Osteoblast (primary cell): ENCODE results near the gene C9orf78. TPM values are rescaled to one million over a fixed set of nuclear protein-coding genes. Genes with fewer than 3 reads are reported as not detected.

Source experiments
- DNase-seq: peaks from one replicate; pipeline ENCODE4 v3.0.0; 2011; ENCODE audit warnings: low spot score, mixed read lengths; ENCODE audit not compliant: insufficient read length; ENCODE audit errors: missing footprints
- H2AFZ ChIP-seq: 2 replicates; pipeline ENCODE4 v1.6.0; 2011; ENCODE audit warnings: mild to moderate bottlenecking, low read length
- H3K27ac ChIP-seq: 2 replicates; pipeline ENCODE4 v1.5.1; 2011; ENCODE audit warnings: mild to moderate bottlenecking, low read depth, low read length, moderate library complexity
- H3K27me3 ChIP-seq: 2 replicates; pipeline ENCODE4 v1.6.0; 2012; ENCODE audit warnings: mild to moderate bottlenecking, control low read depth, inconsistent platforms, low read length, moderate library complexity; ENCODE audit not compliant: insufficient read depth
- H3K36me3 ChIP-seq: 2 replicates; pipeline ENCODE4 v1.5.1; 2011; ENCODE audit warnings: mild to moderate bottlenecking, low read length, control low read depth, moderate library complexity; ENCODE audit not compliant: insufficient read depth
- H3K4me1 ChIP-seq: 2 replicates; pipeline ENCODE4 v1.5.1; 2011; ENCODE audit warnings: mild to moderate bottlenecking, low read length, control low read depth, moderate library complexity; ENCODE audit not compliant: insufficient read depth
- H3K4me2 ChIP-seq: 2 replicates; pipeline ENCODE4 v1.6.0; 2011; ENCODE audit warnings: mild to moderate bottlenecking, low read length; ENCODE audit not compliant: insufficient read depth
- H3K4me3 ChIP-seq: fragments of 200-600 bp; sonication (generic); 3 replicates; pipeline ENCODE4 v1.5.1; 2012; ENCODE audit warnings: mild to moderate bottlenecking, low read length, inconsistent platforms; ENCODE audit not compliant: insufficient read depth
- H3K79me2 ChIP-seq: 2 replicates; pipeline ENCODE4 v1.6.0; 2012; ENCODE audit warnings: mild to moderate bottlenecking, low read length, control low read depth, inconsistent platforms; ENCODE audit not compliant: insufficient read depth
- H3K9me3 ChIP-seq: 2 replicates; pipeline ENCODE4 v1.5.1; 2011; ENCODE audit warnings: low read depth, low read length, control low read depth
- H4K20me1 ChIP-seq: 2 replicates; pipeline ENCODE4 v1.6.0; 2012; ENCODE audit warnings: mild to moderate bottlenecking, low read length, control low read depth; ENCODE audit not compliant: insufficient read depth
- CTCF ChIP-seq: IDR thresholded peaks from 2 replicates; pipeline ENCODE4 v1.5.1; 2011; ENCODE audit warnings: mild to moderate bottlenecking, low read depth, low read length, moderate library complexity; ENCODE audit errors: extremely low read depth
- small RNA-seq: library from RNA; depleted of rRNA; stranded (forward); fragments of <200 nt; gene quantifications from one replicate; pipeline ENCODE3, GENCODE V24; 2012
- total RNA-seq: library from RNA; depleted of rRNA; stranded (reverse); fragments of >200 nt; gene quantifications from 2 replicates; pipeline ENCODE4 v1.2.3, GENCODE V29; 2012

Gene C9orf78
- total RNA-seq, 1 donor = 30.8 TPM

GRCh38 chr9:129778469-129778868 is 56.6 kb downstream of the C9orf78 start:
- no peaks in the 10 kb centered on the region for H3K79me2 ChIP-seq
- H3K9me3 ChIP-seq = no peaks in the 10 kb centered on the region
- H3K4me2 ChIP-seq = no peak overlapping the region
- no peaks in the 10 kb centered on the region for H3K27me3 ChIP-seq
- no peak overlapping the region for H2AFZ ChIP-seq
- no peaks in the 10 kb centered on the region for H4K20me1 ChIP-seq
- no peaks in the 10 kb centered on the region for H3K36me3 ChIP-seq
- no peak overlapping the region for H3K27ac ChIP-seq
- H3K4me1 ChIP-seq = peaks cover 29% of the 10 kb centered on the region
- TF ChIP-seq CTCF = no peak
- no peak for DNase-seq
- no peak overlapping the region for H3K4me3 ChIP-seq

DNA sequence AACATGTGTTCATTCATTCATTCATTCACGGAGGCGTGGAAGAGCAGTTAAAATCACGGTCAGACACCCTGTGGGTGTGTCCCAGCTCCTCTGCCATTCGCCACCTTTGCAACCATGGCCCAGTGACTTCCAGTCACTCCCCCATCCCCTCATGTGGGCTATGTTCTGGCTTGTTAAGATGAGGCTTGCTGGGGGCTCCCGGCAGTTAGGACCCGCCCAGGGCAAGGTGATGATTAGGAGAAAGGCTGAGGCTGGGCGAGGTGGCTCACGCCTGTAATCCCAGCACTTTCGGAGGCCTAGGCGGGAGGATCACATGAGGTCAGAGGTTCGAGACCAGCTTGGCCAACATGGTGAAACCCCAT is 57.3 kb downstream of the C9orf78 start:
- no peak for TF ChIP-seq CTCF
- H3K27ac ChIP-seq = peak overlapping the region; percentile 97
- H2AFZ ChIP-seq = peak overlapping the region; percentile 65
- peak overlapping the region; percentile 75 for H3K4me2 ChIP-seq
- no peaks in the 10 kb centered on the region for H3K9me3 ChIP-seq
- H3K79me2 ChIP-seq = no peaks in the 10 kb centered on the region
- H3K4me3 ChIP-seq = peak overlapping the region; percentile 46
- H4K20me1 ChIP-seq = no peaks in the 10 kb centered on the region
- peaks cover 32% of the 10 kb centered on the region for H3K4me1 ChIP-seq
- H3K27me3 ChIP-seq = no peaks in the 10 kb centered on the region
- DNase-seq = no peak
- H3K36me3 ChIP-seq = no peaks in the 10 kb centered on the region

Small RNAs within 50 kb of the gene (small RNA-seq; reads per million reads assigned to genes)
- 1.0 reads per million, percentile 30 among the genes with 10 or more reads in this experiment for gene MIR6855

Other genes with a start within 250 kb of the C9orf78 start
- gene C9orf50, start 214.2 kb downstream of the C9orf78 start, total RNA-seq = under 0.01 and 0.36 TPM in 2 replicates
- 26.4 and 28.6 TPM in 2 replicates for gene NTMT1, start 209.1 kb downstream of the C9orf78 start, total RNA-seq
- 21.0 and 23.9 TPM in 2 replicates for gene ASB6, start 193.1 kb downstream of the C9orf78 start, total RNA-seq
- 27.5 and 34.8 TPM in 2 replicates for gene PRRX2, start 169.6 kb downstream of the C9orf78 start, total RNA-seq
- 70.9 and 115 TPM in 2 replicates for gene PTGES, start 82.2 kb downstream of the C9orf78 start, total RNA-seq
- gene TOR1B, start 32.1 kb downstream of the C9orf78 start, total RNA-seq = 27.5 and 31.5 TPM in 2 replicates
- gene TOR1A, start 11.1 kb downstream of the C9orf78 start, total RNA-seq = 52.1 and 52.5 TPM in 2 replicates
- gene USP20, start 183 bp upstream of the C9orf78 start, total RNA-seq = 9.1 and 10.5 TPM in 2 replicates
- 31.8 and 35.9 TPM in 2 replicates for gene FNBP1, start 207.9 kb upstream of the C9orf78 start, total RNA-seq
- 25.3 and 30.1 TPM in 2 replicates for gene GPR107, start 218.6 kb upstream of the C9orf78 start, total RNA-seq